HG03442 (cell line): ENCODE measurements around the gene PKNOX1.
"Not testable (repeated sequence)": the region's sequence is repeated elsewhere in the genome, so short reads cannot be mapped to it uniquely, and the experiment has no call there.

Experiments used
- ATAC-seq: cut with Tn5 transposase; IDR thresholded peaks from one replicate; pipeline ENCODE4 v1.9.1; 2021; ENCODE audit warnings: mild to moderate bottlenecking, moderate library complexity; ENCODE audit not compliant: unreplicated experiment

Gene PKNOX1, protein sequence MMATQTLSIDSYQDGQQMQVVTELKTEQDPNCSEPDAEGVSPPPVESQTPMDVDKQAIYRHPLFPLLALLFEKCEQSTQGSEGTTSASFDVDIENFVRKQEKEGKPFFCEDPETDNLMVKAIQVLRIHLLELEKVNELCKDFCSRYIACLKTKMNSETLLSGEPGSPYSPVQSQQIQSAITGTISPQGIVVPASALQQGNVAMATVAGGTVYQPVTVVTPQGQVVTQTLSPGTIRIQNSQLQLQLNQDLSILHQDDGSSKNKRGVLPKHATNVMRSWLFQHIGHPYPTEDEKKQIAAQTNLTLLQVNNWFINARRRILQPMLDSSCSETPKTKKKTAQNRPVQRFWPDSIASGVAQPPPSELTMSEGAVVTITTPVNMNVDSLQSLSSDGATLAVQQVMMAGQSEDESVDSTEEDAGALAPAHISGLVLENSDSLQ

DNA sequence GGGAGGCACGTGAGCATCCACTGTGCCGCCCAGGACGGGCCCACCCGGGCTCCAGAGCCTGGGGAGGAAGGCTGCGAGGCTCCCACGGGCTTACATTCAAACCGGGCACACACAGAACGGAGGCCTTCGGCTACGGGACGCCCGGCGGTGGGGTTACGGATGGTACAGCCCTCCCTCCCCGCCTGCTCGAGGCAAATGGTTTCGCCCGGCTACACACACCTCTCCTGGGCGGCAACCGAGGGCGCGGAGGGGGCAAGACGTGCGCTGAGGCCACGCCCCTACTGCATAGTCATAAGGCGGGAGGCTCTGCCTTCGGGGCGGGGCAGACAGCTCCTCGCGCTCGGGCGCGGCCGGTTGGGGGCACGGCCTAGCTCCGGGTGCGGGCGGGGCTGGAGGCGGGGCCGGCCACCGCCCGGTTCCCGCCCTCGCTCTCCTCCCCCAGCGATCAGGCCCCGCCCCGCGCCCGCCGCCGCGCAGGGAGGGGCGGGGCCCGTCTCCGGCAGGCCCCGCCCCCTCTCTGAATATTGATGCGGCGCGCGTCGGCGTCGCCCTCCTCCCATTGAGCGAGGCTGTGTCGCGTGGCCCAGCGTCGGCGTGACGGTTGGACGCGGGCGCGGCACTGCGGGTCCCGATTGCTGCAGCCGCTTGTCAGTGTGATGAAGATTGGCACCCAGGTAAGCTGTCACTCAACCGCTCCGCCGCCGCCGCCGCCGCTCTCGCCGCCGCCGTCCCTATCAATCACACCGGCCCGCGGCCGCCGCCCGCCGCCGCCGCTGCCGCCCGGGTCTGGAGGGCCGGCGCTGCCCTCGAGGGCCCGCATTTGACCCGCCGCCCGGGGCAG lies at the start of gene PKNOX1:
Gene PKNOX1 (plus strand): TSS at position 572 of the 841 bp plus-strand sequence. CDS start 29,820 bp downstream, outside the sequence.
- peak; percentile 78 for ATAC-seq

DNA sequence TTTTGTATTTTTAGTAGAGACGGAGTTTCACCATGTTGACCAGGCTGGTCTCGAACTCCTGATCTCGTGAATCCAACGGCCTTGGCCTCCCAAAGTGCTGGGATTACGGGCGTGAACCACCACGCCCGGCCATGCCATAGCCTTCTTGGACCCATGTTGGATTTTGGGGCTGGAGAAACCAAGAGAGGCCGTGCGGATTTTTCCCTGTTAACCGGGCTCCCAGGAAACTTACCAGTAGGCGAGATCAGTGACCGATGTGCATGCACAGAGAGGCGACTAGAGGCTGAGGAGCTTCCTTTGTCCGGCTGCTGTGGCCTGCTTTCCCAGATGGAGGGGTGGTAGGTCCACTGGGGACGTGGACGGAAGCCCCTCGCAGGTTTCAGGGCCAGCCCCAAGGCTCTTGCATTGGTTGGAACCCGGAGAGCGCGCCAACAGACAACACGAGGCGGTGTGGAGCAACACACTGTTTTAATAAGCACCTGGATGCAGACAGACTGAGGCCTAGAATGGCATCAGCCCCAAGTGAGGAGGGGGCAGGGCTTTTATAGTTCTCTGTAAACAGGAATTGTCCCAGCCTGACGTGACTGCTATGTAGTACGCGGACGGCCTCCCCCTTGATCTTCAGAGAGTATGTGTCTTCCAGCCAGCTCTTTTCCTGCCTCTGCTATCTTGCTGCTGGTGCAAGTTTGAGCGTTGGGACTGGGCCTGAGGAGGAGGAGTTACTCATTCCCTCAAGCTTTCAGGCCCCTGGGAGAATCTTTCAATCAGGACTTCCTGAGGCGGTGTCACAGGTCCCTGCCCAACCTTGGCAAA lies 49.0 kb upstream of the PKNOX1 start, which contains the start of gene ERVH48-1:
Gene ERVH48-1 (minus strand): TSS at position 517 of the 813 bp plus-strand sequence. CDS start 6,624 bp downstream, outside the sequence.
- no peak for ATAC-seq

DNA sequence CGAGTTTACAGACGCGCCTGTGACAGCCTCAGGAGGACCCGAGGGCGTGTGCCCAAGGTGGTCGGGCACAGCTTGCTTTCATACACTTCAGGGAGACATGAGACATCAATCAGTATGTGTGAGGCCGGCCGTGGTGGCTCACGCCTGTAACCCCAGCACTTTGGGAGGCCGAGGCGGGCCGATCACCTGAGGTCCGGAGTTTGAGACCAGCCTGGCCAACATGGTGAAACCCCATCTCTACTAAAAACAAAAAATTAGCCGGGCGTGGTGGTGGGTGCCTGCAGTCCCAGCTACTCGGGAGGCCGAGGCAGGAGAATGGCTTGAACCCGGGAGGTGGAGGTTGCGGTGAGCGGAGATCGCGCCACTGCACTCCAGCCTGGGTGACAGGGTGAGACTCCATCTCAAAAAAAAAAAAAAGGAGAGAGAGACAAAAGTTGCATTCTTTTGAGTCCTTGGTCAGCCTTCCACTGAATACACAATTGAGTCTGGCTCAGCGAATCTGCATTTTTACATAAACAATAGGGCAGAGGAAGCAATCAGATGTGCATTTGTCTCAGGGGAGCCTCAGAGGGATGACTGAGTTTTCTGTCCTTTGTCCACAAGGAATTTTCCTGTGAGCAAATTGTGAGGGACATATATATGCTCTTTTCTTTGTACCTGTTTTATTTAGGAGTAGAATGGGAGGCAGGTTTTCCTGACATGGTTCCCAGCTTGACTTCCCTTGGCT lies 46.7 kb upstream of the PKNOX1 start:
- not testable (repeated sequence) for ATAC-seq

DNA sequence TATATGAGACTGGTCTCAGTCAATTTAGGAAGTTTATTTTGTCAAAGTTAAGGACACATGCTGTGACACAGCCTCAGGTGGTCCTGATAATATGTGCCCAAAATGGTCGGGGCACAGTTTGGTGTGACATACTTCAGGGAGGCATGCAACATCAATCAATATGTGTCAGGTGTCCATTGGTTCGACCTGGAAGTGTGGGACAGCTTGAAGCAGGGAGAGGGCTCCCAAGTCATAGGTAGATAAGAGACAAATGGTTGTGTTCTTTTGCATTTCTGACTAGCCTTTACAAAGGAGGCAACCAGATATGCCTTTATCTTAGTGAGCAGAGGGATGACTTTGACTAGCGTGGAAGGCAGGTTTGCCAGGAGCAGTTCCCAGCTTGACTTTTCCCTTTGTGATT lies 44.4 kb upstream of the PKNOX1 start:
- no peak for ATAC-seq

DNA sequence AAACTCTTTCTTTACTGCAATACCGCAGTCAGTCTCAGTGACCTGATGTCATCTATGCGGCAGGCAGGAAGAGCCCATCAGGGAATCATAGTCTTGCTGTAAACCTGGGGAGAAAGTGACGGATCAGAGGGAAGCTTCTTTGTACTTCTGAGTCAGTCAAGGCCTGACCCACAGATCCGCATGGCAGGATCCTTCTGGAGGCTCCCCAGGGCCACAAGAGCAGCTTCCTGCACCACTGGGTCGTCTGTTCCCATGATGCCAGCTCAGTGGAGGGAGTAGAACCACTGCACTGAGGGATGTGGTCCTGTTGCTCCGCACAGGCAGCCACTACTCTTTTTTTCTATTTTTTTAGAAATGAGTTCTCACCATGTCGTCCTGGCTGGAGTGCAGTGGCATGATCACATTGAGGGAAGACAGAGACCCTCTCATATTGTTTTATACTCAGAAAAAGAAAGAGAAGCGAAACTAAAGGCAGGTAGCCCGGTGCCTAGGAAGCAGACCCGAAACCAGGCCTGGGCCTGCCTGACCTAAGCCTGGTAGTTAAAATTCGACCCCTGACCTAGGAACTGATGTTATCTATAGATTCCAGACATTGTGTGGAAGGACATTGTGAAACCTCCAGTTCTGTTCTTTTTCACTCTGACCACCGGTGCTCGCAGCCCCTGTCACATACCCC lies 42.7 kb upstream of the PKNOX1 start:
- ATAC-seq, result no peak

DNA sequence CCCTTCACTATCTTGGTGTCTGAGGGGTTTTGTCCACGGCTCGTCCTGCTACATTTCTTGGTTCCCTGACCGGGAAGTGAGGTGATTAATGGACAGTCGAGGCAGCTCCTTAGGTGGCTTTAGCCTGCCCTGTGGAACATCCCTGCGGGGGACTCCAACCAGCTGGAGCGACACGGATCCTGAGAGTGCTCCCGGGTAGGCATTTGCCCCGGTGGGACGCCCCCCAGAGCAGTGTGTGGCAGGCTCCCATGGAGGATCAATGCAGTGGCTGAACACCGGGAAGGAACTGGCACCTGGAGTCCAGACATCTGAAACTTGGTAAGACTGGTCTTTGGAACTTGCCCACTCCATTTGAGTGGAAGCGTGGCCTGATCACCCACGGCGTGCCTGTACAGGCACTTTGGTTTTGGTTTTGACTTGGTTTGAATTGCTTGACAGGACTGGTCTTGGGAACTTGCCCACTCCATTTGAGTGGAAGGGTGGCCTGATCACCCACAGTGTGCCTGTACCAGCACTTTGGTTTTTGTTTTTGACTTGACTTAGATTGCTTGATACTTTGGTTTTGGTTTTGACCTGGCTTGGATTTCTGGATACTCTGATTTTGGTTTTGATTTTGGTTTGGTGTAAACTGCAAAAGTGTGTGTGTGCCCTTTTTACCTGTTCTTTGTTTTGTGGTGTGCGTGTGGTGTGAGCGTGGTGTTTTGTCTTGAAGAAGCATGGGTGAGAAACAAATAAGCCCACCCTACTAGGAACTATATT lies 41.8 kb upstream of the PKNOX1 start:
- ATAC-seq, result not testable (repeated sequence)

DNA sequence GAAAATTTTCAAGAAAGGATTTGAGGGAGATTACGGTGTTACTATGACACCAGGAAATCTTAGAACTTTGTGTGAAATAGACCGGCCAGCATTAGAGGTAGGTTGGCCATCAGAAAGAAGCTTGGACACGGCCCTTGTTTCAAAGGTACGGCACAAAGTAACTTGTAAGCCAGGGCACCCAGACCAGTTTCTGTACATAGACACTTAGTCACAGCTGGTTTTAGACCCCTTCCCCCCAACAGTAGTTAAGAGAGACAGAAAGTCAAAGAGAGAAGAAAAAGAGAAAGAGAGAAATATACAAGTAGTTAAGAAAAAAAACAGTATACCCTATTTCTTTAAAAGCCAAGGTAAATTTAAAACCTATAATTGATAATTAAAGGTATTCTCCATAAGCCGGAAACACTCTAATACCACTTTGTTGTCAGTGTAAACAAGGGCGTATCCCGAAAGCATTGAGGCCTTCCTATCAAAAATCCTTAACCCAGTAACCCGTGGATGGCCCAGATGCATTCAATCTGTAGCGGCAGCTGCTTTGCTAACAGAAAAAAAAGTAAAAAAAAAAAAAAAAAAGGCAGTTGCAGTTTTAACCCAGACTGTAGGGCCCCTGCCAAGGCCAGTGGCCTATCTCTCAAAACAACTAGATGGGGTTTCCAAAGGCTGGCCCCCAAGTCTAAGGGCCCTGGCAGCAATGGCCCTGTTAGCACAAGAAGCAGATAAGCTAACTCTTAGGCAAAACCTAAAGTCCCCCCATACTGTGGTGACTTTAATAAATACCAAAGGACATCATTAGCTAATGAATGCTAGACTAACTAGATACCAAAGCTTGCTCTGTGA lies 41.0 kb upstream of the PKNOX1 start:
- not testable (repeated sequence) for ATAC-seq

DNA sequence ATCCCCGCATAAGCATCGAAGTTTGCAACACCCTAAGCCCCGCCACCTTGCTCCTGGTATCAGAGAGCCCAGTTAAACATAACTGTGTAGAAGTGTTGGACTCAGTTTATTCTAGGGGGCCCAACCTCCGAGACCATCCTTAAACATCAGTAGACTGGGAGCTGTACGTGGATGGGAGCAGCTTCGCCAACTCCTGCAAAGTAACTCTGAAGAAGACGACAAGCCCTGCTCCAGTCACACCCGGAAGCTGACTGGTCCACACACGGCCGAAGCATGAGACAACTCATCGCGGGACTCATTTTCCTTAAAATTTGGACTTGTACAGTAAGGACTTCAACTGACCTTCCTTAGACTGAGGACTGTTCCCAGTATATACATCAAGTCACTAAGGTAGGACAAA lies 40.4 kb upstream of the PKNOX1 start:
- ATAC-seq, result not testable (repeated sequence)

DNA sequence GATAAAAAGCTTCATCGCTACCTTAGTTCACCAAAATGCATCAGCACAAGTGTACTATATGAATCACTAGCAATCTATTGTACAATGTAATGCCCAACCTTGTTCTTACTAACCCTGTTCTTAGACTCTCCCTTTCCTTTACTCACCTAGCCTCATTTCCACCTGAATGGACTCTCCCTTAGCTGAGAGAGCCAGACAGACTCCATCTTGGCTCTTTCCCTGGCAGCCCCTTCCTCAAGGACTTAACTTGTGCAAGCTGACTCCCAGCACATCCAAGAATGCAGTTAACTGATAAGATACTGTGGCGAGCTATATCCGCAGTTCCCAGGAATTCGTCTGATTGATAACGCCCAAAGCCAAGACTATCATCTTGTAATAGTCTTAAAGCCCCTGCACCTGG lies 38.0 kb upstream of the PKNOX1 start:
- not testable (repeated sequence) for ATAC-seq

DNA sequence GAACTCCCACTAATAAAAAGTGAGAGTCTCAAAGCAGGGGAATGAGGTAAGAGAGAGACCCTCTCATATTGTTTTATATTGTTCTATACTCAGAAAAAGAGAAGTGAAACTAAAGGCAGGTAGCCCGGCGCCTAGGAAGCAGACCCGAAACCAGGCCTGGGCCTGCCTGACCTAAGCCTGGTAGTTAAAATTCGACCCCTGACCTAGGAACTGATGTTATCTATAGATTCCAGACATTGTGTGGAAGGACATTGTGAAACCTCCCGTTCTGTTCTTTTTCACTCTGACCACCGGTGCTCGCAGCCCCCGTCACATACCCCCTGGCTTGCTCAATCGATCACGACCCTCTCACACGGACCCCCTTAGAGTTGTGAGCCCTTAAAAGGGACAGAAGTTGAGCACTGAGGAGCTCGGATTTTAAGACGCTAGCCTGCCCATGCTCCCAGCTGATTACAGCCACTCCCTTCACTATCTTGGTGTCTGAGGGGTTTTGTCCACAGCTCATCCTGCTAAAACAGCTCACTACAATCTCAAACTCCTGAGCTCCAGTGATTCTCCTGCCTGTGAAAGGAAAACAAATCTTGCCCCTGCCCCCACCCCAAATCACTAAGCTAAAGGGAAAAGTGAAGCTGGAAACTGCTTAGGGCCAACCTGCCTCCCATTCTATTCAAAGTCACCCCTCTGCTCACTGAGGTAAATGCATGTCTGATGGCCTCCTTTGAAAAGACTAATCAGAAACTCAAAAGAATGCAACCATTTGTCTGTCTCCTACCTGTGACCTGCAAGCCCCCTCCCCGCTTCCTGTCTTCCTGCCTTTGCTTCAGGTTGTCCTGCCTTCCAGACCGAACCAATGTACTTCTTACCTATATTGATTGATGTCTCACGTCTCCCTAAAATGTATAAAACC lies 37.1 kb upstream of the PKNOX1 start:
- not testable (repeated sequence) for ATAC-seq

DNA sequence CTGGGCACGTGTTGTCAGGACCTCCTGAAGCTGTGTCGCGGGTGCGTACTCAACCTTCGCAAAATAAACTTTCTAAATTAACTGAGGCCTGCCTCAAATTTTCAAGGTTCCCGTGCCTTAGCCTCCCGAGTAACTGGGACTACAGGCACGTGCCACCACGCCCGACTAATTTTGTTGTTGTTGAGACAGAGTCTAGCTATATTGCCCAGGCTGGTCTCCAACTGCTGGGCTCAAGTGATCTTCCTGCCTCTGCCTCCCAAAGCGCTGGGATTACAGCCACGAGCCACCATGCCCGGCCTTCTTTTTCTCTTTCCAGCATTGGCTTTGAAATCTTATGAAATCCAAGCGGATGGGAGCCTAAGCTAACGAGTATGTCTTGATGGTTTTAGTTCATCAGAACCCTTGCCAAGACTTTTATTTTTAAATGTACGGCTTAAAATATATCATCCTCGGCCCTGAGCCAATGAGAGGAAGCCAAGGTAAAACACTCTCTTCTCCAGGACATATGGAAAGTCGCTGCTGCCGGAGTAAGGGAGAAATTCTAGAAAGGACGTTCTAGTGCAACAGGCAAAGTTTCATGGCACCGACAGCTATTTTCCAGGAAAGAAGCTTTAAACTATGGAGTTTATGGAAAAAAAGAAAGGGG lies 36.3 kb upstream of the PKNOX1 start:
- ATAC-seq, result no peak

DNA sequence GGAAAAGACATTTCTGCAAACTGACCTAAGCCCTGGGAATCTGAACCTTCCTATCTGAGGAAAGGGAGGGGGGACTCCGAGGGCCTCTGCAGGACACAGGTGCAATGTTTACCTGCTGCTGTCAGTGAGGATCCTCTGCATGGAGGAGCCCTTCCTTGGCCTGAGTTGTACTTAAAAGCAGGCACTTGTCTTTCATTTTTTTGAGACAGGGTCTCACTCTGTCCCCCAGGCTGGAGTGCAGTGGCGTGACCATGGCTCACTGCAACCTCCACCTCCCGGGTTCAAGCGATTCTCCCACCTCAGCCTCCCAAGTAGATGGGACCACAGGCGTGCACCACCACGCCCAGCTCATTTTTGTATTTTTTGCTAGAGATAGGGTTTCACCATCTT lies 35.8 kb upstream of the PKNOX1 start:
- not testable (repeated sequence) for ATAC-seq

DNA sequence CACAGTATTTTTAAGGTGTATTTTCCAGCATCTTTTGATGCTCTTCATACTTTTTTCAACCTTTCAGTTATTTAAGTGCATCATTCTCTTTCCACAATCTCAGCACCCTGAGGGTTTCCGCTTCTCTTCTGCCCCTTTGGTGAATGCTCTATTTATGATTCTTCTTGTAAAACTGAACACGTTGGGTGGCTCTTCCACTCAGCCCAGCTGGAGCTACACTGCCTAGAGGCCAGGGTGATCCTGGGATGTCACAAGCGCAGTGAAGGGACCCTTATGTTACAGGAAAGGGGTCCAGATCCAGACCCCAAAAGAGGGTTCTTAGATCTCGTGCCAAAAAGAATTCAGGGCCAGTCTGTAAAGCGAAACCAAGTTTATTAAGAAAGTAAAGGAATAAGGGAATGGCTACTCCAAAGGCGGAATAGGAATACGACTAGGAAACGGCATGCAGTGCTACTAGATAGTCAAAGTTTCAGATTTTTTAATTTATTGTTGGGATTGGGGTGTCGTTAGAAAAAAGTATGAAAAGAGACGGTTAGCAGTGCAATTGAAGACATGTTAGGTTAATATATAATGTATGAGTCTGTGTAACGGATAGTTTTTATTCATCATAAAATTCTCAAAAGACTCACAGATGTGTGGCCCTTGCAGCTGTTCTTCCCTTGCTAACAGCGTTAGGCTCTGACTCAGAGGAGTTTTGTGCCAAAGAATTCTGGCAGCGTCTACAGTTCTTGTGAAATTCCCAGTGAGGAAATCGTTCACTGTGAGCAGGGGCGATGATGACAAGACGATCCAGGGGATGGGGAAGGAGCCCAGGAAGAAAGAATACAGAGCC lies 34.6 kb upstream of the PKNOX1 start:
- ATAC-seq, result no peak

DNA sequence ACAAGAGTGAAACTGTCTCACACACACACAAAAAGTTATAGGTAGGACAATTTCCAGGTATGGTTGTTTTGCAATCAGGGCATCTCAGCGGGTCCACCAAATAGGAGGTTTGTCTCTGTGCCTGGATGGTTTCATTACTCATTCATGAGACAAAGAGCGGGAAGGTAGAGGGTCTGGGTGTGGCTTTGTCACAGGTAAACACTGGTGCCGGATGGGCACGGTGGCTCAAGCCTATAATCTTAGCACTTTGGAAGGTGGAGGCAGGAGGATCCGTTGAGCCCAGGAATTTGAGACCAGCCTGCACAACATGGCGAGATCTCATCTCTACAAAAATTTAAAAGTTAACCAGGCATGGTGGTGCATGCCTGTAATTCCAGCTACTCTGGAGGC lies 32.7 kb upstream of the PKNOX1 start:
- no peak for ATAC-seq

DNA sequence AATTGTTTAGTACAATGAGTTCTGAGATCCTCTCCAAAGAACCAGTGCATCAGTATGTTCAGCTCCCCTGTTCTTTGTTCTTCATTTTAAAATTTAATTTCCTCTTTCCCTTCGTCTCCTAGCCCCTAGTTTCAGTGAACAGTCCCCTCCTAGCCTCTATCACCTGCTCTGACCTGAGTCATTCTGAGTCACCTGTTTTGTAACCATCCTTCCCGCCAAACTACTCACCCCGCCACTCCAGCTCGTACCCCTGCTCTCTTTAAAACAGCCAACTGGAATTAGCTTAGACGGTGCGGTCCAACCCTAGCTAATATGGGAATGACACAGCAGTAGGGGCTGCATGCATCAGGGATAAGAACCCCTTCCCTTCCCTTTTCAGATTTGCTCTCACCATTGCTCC lies 32.1 kb upstream of the PKNOX1 start:
- ATAC-seq, result no peak
